Body of pancreas (tissue), 4 donors: ENCODE data around the gene DNMBP.

Source experiments
- CTCF ChIP-seq, 7 experiments: fragments of 450-650 bp in 4 of 7; fragments of 200-600 bp in 3 of 7; sonication (generic) in 3 of 7; IDR thresholded peaks; one replicate each; pipeline ENCODE4 v1.5.1; 2016 to 2019; ENCODE audit warnings: antibody characterized with exemption in 7 of 7
- POLR2A ChIP-seq, 3 donors: fragments of 450-650 bp; IDR thresholded peaks; one replicate each; pipeline ENCODE4 v1.6.1; 2016; ENCODE audit warnings: antibody characterized with exemption in 3 of 3, mild to moderate bottlenecking in 2 of 3

- TF ChIP-seq CTCF (IDR thresholded peaks at IDR 0.05) (no peak), POLR2A (IDR thresholded peaks at IDR 0.05) (no peak)
These were observed 150.9 kb downstream of the DNMBP start for GRCh38 chr10:99858849-99859248.
